ENCODE measurements around the gene BAD.
A peak's percentile ranks its signal among the peaks of the same experiment; 100 is the strongest.
"Not testable (repeated sequence)": the region's sequence is repeated elsewhere in the genome, so short reads cannot be mapped to it uniquely, and the experiment has no call there.

The BAD gene

GRCh38 chr11:64314805-64315561 lies 30.5 kb upstream of the BAD start:
- DNase-seq (ENCODE audit: low spot score): no peak

- DNase-seq (ENCODE audit: low spot score): peak; percentile 45
Measured at GRCh38 chr11:64314146-64314804, 29.8 kb upstream of the BAD start.

DNA sequence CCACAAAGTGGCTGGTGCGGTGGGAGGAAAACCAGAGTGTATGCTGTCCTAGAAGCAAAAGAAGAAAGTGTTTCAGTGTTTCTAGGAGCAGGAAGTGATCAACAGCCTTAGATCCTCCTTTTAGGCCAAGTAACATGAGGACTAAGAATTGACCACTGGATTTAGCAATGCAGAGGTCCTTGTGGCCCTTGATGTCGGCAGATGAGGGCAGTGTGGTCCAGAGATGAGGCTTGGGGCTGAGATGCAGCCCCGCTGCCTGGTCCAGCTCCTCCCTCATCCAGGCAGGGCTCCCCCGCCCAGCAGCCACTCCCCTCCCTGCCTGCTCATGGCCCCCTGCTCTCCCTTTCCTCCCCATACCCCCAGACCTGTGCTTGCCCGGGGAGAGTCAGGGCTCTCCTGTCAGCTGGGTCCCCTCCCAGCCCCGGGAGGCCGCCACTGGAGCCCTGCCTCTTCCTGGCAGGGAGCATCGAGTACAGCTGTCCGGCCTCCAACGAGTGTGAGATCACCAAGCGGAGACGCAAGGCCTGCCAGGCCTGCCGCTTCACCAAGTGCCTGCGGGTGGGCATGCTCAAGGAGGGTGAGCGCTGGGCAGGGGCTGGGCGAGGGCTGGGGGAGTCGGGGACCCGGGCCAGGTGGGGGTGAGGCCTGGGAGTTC lies 29.2 kb upstream of the BAD start:
- no peak for DNase-seq (ENCODE audit: low spot score)

DNA sequence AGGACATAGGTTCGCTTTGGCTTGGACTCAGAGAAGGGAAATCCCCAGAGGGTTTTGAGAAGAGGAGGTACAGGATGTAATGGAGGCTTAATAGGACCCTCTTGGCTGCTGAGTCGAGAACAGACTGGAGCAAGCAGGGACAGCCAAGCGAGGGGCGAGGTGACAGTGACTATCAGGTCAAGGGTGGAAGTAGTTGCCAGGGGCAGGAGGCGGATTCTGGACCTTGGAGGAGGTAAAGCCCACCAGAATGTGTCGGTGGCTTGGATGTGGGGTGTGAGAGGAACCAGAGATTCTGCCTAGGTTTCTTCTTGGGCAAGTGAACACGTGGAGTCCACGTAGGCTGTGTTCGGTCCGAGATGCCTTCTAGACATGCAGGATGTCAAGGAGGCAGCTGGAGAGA lies 28.5 kb upstream of the BAD start:
- no peak for DNase-seq (ENCODE audit: low spot score)

- DNase-seq (ENCODE audit: low spot score): not testable (repeated sequence)
Measured at GRCh38 chr11:64307795-64308194, 23.3 kb upstream of the BAD start.

- peak; percentile 57 for DNase-seq (ENCODE audit: low spot score)
Measured at GRCh38 chr11:64306876-64307622, 22.6 kb upstream of the BAD start.

- no peak for DNase-seq (ENCODE audit: low spot score)
Measured at GRCh38 chr11:64306563-64306875, 22.1 kb upstream of the BAD start.

DNA sequence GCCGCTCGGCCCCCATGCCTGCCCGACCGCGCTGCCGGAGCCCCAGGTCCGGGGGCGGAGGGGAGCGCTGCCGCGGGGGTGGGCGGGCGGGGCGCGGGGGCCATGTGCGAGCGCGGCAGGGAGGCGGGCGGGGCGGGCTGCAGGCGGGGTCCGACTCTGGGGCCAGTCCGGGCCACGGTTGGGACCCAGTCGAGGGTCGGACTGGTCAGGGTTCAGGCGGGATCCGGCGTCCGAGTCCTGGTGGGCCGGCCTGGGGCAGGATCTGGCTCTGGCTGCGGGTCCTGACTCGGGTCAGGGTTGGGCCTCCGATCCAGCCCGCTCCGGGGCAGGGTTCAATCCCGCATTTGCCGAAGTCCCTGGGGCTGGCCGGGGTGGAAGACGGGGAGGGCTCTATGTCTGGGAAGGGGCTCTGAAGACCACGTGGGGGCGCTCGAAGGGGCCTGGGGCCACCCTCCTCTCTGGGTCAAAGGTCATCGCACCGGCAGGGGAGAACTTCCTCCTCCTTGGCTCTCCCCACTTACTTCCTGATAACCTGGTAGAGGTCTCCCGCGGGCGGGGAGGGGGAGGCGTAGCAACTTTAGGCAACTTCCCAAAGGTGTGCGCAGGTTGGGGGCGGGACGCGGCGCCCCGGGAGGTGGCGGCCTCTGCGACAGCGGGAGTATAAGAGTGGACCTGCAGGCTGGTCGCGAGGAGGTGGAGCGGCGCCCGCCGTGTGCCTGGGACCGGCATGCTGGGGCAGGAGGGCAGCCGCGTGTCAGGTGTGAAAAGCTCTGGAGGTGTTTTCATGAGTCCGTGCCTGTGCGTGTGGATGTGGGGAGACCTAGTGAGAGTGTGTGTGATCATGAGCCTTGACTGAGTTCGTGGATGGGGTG lies 21.5 kb upstream of the BAD start:
- peak; percentile 63 for DNase-seq (ENCODE audit: low spot score)

DNA sequence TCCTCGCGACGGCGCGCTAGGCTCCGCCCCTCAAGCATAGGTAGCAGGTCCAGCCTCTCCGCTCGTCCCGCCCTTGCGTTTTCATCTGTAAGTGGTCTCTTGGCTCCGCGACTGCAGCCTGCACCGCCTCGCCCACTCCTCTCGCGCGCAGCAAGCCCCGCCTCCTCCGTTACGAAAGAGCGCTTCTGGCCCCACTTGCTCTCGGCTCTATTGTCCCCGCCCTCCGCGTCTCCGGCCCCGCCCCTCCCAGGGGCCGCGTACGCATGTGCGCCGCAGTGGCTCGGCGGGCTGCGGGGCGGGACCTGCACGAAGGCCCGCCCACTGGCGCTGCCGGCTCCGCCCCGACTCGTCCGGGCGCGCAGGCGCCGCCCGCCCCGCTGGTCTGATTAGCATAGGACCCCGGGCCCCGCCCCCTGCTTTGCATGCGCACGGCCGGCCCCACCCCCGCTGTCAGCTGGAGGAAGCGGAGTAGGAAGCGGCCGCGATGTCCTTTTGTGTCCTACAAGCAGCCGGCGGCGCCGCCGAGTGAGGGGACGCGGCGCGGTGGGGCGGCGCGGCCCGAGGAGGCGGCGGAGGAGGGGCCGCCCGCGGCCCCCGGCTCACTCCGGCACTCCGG lies 20.7 kb upstream of the BAD start, which contains the start of gene ESRRA:
TSS of gene ESRRA (plus strand) at position 450 of the 616 bp plus-strand sequence. CDS start 1,656 bp downstream, outside the sequence.
- DNase-seq (ENCODE audit: low spot score): peak; percentile 96

DNA sequence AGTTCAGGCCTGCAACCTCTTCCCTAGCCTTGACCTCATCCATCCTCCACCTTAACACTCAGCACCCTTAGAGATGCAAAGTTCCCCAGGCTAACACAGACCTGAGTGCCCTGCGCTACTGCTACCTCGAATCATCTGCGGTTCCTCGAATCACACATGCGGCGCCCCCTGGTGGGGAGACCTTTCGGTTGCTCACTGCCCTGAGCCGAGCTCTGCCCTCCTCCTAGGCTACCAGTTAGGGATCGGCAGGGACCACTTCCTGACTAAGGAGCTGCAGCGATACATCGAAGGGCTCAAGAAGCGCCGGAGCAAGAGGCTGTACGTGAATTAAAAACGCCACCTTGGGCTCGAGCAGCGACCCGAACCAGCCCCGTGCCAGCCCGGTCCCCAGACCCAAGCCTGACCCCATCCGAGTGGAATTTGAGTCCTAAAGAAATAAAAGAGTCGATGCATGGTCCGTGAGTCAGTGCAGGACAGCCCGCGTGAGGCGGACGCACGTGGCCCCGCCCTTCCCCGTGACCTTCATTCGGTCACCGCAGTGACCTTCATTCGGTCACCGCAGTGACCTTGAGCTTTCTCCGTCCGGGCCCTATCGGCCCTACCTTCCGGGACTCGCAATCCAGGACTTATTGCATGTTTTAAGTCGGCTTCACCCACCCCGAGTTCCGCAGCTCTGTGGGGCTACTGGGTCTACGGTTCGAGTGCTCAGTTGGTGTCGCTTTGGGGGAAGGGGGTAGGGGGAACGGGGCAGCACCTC lies 20.0 kb upstream of the BAD start:
- DNase-seq (ENCODE audit: low spot score): peak; percentile 93

DNA sequence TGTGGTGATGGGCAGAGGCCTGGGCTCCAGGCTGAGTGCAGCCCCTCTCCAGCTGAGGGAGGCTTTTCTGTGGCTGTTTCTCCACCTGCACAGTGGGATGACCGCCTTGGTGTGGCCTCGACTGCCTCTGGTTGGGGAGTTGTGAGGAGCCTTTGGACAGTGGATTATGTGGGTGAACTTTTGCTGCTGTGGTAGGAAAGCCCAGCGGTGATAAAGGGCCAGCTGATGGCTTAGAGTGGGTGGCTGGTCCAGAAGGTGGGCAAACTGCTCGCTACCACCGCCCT lies 19.5 kb upstream of the BAD start:
- no peak for DNase-seq (ENCODE audit: low spot score)

DNA sequence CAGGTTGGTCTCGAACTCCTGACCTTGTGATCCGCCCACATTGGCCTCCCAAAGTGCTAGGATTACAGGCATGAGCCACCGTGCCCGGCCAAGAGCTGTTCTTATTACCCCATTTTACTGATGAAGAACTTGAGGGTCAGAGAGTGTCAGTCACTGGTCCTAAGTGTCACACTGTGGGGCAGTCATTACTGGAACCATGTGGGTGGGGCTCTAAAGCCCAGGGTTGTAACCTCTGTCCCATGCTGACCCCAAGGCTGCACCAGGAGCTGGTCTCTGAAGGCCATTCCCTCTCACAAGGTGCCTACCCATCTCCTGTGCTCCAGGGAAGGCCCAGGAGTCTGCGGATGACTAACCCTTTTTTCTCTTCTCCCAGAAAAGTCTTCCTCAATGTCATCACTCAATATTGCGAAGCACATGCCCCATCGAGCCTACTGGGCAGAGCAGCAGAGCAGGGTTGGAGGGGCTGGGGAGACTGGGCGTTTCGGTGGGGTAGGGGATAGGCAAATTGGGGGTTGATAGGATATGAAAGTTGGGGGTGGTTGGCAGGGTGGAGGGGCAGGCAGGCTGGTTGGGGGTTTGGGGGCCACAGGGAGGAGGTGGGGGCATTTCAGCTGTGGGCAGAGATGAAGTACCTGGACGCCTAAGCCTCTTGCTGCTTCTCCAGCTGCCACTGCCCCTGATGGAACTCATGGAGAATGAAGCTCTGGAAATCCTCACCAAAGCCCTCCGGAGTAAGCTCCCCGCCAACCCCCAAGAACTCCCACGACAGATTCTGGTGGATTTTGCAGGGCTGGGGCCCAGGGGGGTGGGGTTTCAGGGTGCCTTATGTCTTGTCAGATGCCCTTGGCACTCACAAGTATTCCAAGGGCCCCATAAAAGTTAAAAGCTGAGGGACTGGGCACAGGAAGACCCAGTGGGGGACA lies 18.9 kb upstream of the BAD start:
- no peak for DNase-seq (ENCODE audit: low spot score)

- no peak for DNase-seq (ENCODE audit: low spot score)
Measured at GRCh38 chr11:64299847-64300648, 15.6 kb upstream of the BAD start, which contains the start of gene CATSPERZ. Gene CATSPERZ (plus strand): TSS chr11:64300358. CDS start chr11:64300411, 53 bp downstream.

- no peak for DNase-seq (ENCODE audit: low spot score)
Measured at GRCh38 chr11:64298966-64299846, 14.7 kb upstream of the BAD start.

DNA sequence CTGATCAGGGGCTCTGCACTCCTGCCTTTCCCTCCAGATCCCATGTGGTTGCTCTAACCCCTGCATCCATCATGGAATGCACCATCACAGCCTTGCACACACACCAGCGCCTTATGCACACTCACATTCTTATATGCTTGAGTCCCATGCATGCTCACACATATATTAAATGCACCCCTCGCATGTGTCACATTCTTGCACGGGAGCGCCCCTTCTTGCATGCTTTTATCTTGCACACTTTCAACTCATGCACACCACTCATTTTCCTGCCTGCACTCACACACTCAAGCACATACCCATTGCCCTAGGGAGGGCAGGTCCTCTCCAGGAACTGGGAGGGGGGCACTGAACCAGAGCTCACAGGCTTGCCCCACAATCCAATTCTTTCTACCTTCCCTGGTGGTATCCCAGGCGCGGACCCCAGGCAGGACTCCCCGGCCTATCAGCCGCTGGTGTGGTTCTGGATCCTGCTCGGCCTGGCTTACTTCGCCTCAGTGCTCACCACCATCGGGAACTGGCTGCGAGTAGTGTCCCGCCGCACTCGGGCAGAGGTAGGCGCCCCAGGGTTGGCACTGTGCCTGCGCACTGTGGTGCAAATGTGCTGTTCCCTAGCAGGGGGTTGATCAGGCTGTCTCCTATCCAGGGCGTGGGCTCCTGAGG lies 13.4 kb upstream of the BAD start:
- no peak for DNase-seq (ENCODE audit: low spot score)

DNA sequence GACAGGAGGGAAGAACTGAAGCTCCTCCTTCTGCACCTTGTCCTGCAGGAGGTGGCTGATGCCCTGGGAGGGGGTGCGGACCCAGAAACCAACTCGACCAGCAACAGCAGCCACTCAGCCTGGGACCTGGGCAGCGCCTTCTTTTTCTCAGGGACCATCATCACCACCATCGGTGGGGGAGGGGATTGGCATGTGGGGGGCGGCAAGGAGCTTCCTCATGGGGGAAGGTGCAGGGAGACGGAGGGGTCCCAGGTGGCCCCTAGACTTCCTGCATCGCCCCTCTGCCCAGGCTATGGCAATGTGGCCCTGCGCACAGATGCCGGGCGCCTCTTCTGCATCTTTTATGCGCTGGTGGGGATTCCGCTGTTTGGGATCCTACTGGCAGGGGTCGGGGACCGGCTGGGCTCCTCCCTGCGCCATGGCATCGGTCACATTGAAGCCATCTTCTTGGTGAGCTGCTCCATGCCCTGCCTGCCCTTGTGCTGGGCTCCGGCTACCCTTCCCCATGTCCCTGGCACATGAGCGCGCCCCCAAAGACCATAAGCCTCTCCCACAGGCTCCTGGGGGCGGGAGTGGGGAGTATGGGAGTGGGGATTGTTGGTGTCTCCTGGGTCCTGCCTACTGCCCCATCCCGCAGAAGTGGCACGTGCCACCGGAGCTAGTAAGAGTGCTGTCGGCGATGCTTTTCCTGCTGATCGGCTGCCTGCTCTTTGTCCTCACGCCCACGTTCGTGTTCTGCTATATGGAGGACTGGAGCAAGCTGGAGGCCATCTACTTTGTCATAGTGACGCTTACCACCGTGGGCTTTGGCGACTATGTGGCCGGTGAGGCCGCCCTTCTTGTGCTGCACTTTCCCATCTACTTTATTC lies 12.6 kb upstream of the BAD start:
- no peak for DNase-seq (ENCODE audit: low spot score)

Data from RKO (cell line).